Ovary (tissue), 3 donors: Measurements from ENCODE around the gene CREG2.

Experiments
- POLR2A ChIP-seq: fragments of 450-650 bp; IDR thresholded peaks from one replicate; pipeline ENCODE4 v1.6.1; 2017; ENCODE audit warnings: antibody characterized with exemption, mild to moderate bottlenecking, moderate library complexity
- TF ChIP-seq, protein P1 (sequence below), 3 donors: fragments of 450-650 bp in 2 of 3; fragments of 200-600 bp in 1 of 3; IDR thresholded peaks; one replicate each; pipeline versions ENCODE4 v1.5.1 to v1.8.0; 2016 to 2022; ENCODE audit warnings: antibody characterized with exemption in 3 of 3, mild to moderate bottlenecking in 1 of 3
- donor health status: DM: no; HTN: no; CAD: no.

DNA sequence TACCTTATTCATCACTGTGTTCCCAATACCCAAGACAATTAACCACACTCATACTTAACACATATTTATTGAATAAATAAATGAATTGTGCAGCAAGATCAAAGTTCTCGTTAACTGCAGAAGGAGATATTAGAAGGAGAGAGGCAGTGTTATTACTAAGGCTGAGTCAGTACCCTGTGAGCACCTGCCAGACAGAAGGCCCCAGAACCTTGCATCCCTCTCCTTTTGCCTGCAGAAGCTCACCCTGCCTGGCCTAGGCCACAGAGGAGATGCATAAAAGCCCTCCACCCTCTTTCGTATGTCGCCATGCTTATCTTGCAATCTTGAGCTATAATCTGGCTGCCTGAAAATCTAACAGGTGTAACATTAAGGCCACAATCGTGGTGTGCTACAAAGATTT is 58.3 kb downstream of the CREG2 start:
- TF ChIP-seq, protein P1, sequence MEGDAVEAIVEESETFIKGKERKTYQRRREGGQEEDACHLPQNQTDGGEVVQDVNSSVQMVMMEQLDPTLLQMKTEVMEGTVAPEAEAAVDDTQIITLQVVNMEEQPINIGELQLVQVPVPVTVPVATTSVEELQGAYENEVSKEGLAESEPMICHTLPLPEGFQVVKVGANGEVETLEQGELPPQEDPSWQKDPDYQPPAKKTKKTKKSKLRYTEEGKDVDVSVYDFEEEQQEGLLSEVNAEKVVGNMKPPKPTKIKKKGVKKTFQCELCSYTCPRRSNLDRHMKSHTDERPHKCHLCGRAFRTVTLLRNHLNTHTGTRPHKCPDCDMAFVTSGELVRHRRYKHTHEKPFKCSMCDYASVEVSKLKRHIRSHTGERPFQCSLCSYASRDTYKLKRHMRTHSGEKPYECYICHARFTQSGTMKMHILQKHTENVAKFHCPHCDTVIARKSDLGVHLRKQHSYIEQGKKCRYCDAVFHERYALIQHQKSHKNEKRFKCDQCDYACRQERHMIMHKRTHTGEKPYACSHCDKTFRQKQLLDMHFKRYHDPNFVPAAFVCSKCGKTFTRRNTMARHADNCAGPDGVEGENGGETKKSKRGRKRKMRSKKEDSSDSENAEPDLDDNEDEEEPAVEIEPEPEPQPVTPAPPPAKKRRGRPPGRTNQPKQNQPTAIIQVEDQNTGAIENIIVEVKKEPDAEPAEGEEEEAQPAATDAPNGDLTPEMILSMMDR (IDR thresholded peaks at IDR 0.05), result no peak
- no peak for TF ChIP-seq POLR2A
